ENCODE data around the gene ARHGEF18. TPM values are rescaled to one million over a fixed set of nuclear protein-coding genes. Genes with fewer than 3 reads are reported as not detected.
A peak's percentile ranks its signal among the peaks of the same experiment; 100 is the strongest.
"Not testable (repeated sequence)": the region's sequence is repeated elsewhere in the genome, so short reads cannot be mapped to it uniquely, and the experiment has no call there.

Gene ARHGEF18
- total RNA-seq, 2 experiments from 2014 or later, result 24.6 to 28.7 TPM

GRCh38 chr19:7331446-7331845 is 17.3 kb upstream of the ARHGEF18 start:
- Mint-ChIP-seq H3K4me3 (no peak overlapping the region), H3K4me1 (ENCODE audit: low read depth) (no peaks in the 10 kb centered on the region), H3K27ac (no peak overlapping the region), H3K27me3 (ENCODE audit: low read depth) (no peaks in the 10 kb centered on the region), H3K36me3 (ENCODE audit: low read depth) (no peaks in the 10 kb centered on the region), H3K9me3 (no peaks in the 10 kb centered on the region)
- intact Hi-C loops (cut with micrococcal nuclease), result no loop called here
- CTCF ChIA-PET, result no interaction called here
- no peak for DNase-seq

- H3K9me3 Mint-ChIP-seq, result no peaks in the 10 kb centered on the region
- no peak for DNase-seq
- no peak overlapping the region for H3K4me3 Mint-ChIP-seq
- H3K36me3 Mint-ChIP-seq (ENCODE audit: low read depth), result no peaks in the 10 kb centered on the region
- H3K4me1 Mint-ChIP-seq (ENCODE audit: low read depth), result peaks cover 8% of the 10 kb centered on the region
- CTCF ChIA-PET, result interaction anchor here (0.6 kb wide), 1 partner anchor 15 kb away, joined by 4 read pairs; no protein-coding TSS in a partner anchor
- H3K27me3 Mint-ChIP-seq (ENCODE audit: low read depth), result no peaks in the 10 kb centered on the region
- H3K27ac Mint-ChIP-seq, result no peak overlapping the region
- intact Hi-C loops (cut with micrococcal nuclease), result no loop called here
These were observed 15.3 kb upstream of the ARHGEF18 start for GRCh38 chr19:7333198-7334118.

GRCh38 chr19:7336321-7336973 is 12.3 kb upstream of the ARHGEF18 start:
- peaks cover 14% of the 10 kb centered on the region for H3K4me1 Mint-ChIP-seq (ENCODE audit: low read depth)
- intact Hi-C loops (cut with micrococcal nuclease), result no loop called here
- H3K36me3 Mint-ChIP-seq (ENCODE audit: low read depth), result no peaks in the 10 kb centered on the region
- H3K27me3 Mint-ChIP-seq (ENCODE audit: low read depth), result no peaks in the 10 kb centered on the region
- no peak for DNase-seq
- H3K9me3 Mint-ChIP-seq, result no peaks in the 10 kb centered on the region
- H3K27ac Mint-ChIP-seq, result no peak overlapping the region
- no peak overlapping the region for H3K4me3 Mint-ChIP-seq
- CTCF ChIA-PET, result interaction anchor here (0.8 to 1.1 kb wide), 4 partner anchors 9 to 187 kb away, joined by 3 to 4 read pairs (median 3); no protein-coding TSS in a partner anchor

GRCh38 chr19:7337380-7338194 is 11.2 kb upstream of the ARHGEF18 start:
- DNase-seq, result peak; percentile 58
- CTCF ChIA-PET, result interaction anchor here (0.7 to 1.1 kb wide), 3 partner anchors 11 to 17 kb away, joined by 5 to 6 read pairs (median 5); no protein-coding TSS in a partner anchor
- Mint-ChIP-seq H3K4me3 (no peak overlapping the region), H3K36me3 (ENCODE audit: low read depth) (no peaks in the 10 kb centered on the region), H3K27me3 (ENCODE audit: low read depth) (no peaks in the 10 kb centered on the region), H3K27ac (no peak overlapping the region), H3K4me1 (ENCODE audit: low read depth) (peaks cover 19% of the 10 kb centered on the region), H3K9me3 (no peaks in the 10 kb centered on the region)
- intact Hi-C loops (cut with micrococcal nuclease), result no loop called here

- peak overlapping the region; percentile 39 for H3K4me3 Mint-ChIP-seq
These were observed 7.5 kb upstream of the ARHGEF18 start for GRCh38 chr19:7340959-7341837.

GRCh38 chr19:7342143-7342542 is 6.6 kb upstream of the ARHGEF18 start:
- Mint-ChIP-seq H3K4me1 (ENCODE audit: low read depth) (peaks cover 47% of the 10 kb centered on the region), H3K27ac (no peak overlapping the region), H3K4me3 (no peak overlapping the region), H3K9me3 (no peaks in the 10 kb centered on the region), H3K36me3 (ENCODE audit: low read depth) (no peaks in the 10 kb centered on the region), H3K27me3 (ENCODE audit: low read depth) (no peaks in the 10 kb centered on the region)
- DNase-seq, result no peak
- intact Hi-C loops (cut with micrococcal nuclease), result loop anchor here (10.0 kb wide), 3 partner anchors 397 to 537 kb away; no protein-coding TSS in a partner anchor
- CTCF ChIA-PET, result interaction anchor here (1.1 to 2.9 kb wide), 8 partner anchors 9 to 243 kb away, joined by 5 to 17 read pairs (median 8); no protein-coding TSS in a partner anchor

More at GRCh38 chr19:7340959-7341837, 7.5 kb upstream of the ARHGEF18 start:
- Mint-ChIP-seq H3K27me3 (ENCODE audit: low read depth) (no peaks in the 10 kb centered on the region), H3K27ac (no peak overlapping the region), H3K36me3 (ENCODE audit: low read depth) (no peaks in the 10 kb centered on the region), H3K9me3 (no peaks in the 10 kb centered on the region), H3K4me1 (ENCODE audit: low read depth) (peaks cover 42% of the 10 kb centered on the region)
- intact Hi-C loops (cut with micrococcal nuclease), result loop anchor here (1.0 to 10.0 kb wide), 5 partner anchors 192 to 536 kb away; no protein-coding TSS in a partner anchor
- CTCF ChIA-PET, result interaction anchor here (0.6 to 2.9 kb wide), 23 partner anchors 8 to 490 kb away, joined by 3 to 17 read pairs (median 4); partner anchors contain the start of gene TRAPPC5
- DNase-seq, result peak; percentile 92

GRCh38 chr19:7346488-7346971 is 2.2 kb upstream of the ARHGEF18 start:
- Mint-ChIP-seq H3K9me3 (peaks cover 7% of the 10 kb centered on the region), H3K4me3 (peak overlapping the region; percentile 77), H3K4me1 (ENCODE audit: low read depth) (peaks cover 57% of the 10 kb centered on the region), H3K27ac (peak overlapping the region; percentile 81), H3K36me3 (ENCODE audit: low read depth) (peaks cover 9% of the 10 kb centered on the region), H3K27me3 (ENCODE audit: low read depth) (no peaks in the 10 kb centered on the region)
- no peak for DNase-seq
- CTCF ChIA-PET, result interaction anchor here (1.5 kb wide), 1 partner anchor 20 kb away, joined by 5 read pairs; no protein-coding TSS in a partner anchor
- intact Hi-C loops (cut with micrococcal nuclease), result loop anchor here (2.0 to 10.0 kb wide), 5 partner anchors 51 to 542 kb away; no protein-coding TSS in a partner anchor

- not testable (repeated sequence) for H3K27me3 Mint-ChIP-seq (ENCODE audit: low read depth)
These were observed 1.7 kb upstream of the ARHGEF18 start for GRCh38 chr19:7346997-7347396.

GRCh38 chr19:7349231-7349591 is 474 bp downstream of the ARHGEF18 start:
- Mint-ChIP-seq H3K27ac (peak overlapping the region; percentile 96), H3K27me3 (ENCODE audit: low read depth) (no peaks in the 10 kb centered on the region), H3K36me3 (ENCODE audit: low read depth) (peaks cover 14% of the 10 kb centered on the region), H3K4me3 (peak overlapping the region; percentile 82), H3K9me3 (peaks cover 15% of the 10 kb centered on the region), H3K4me1 (ENCODE audit: low read depth) (peaks cover 60% of the 10 kb centered on the region)
- no peak for DNase-seq
- intact Hi-C loops (cut with micrococcal nuclease), result loop anchor here (5.0 to 10.0 kb wide), 4 partner anchors 48 to 544 kb away; no protein-coding TSS in a partner anchor
- CTCF ChIA-PET, result interaction anchor here (0.7 to 1.5 kb wide), 8 partner anchors 8 to 332 kb away, joined by 3 to 9 read pairs (median 3); partner anchors contain the start of gene TRAPPC5

More at GRCh38 chr19:7346997-7347396, 1.7 kb upstream of the ARHGEF18 start:
- DNase-seq, CTCF ChIA-PET: not testable (repeated sequence)
- H3K4me1 Mint-ChIP-seq (ENCODE audit: low read depth), result peaks cover 58% of the 10 kb centered on the region
- H3K27ac Mint-ChIP-seq, result peak overlapping the region; percentile 81
- peaks cover 11% of the 10 kb centered on the region for H3K36me3 Mint-ChIP-seq (ENCODE audit: low read depth)
- peak overlapping the region; percentile 77 for H3K4me3 Mint-ChIP-seq
- peaks cover 12% of the 10 kb centered on the region for H3K9me3 Mint-ChIP-seq
- intact Hi-C loops (cut with micrococcal nuclease), result loop anchor here (2.0 to 10.0 kb wide), 5 partner anchors 50 to 542 kb away; no protein-coding TSS in a partner anchor

GRCh38 chr19:7349961-7350711 is 1.4 kb downstream of the ARHGEF18 start:
- peak; percentile 43 for DNase-seq
- peaks cover 62% of the 10 kb centered on the region for H3K4me1 Mint-ChIP-seq (ENCODE audit: low read depth)

More at GRCh38 chr19:7349961-7350711, 1.4 kb downstream of the ARHGEF18 start:
- peak overlapping the region; percentile 82 for H3K4me3 Mint-ChIP-seq
- CTCF ChIA-PET, result interaction anchor here (0.6 to 0.9 kb wide), 5 partner anchors 9 to 1037 kb away, joined by 3 to 5 read pairs (median 3); no protein-coding TSS in a partner anchor
- H3K9me3 Mint-ChIP-seq, result peaks cover 15% of the 10 kb centered on the region
- peaks cover 21% of the 10 kb centered on the region for H3K36me3 Mint-ChIP-seq (ENCODE audit: low read depth)
- no peaks in the 10 kb centered on the region for H3K27me3 Mint-ChIP-seq (ENCODE audit: low read depth)
- H3K27ac Mint-ChIP-seq, result peak overlapping the region; percentile 96
- intact Hi-C loops (cut with micrococcal nuclease), result loop anchor here (5.0 to 10.0 kb wide), 5 partner anchors 47 to 545 kb away; partner anchors contain the start of gene MCEMP1
